GM18517 (cell line): ENCODE data around the gene COL5A1.

Source experiments
- ATAC-seq: cut with Tn5 transposase; IDR thresholded peaks from one replicate; pipeline ENCODE4 v1.9.1; 2021; ENCODE audit warnings: mild to moderate bottlenecking, moderate library complexity; ENCODE audit not compliant: unreplicated experiment

Gene COL5A1

GRCh38 chr9:134722120-134722701, 80.6 kb downstream of the COL5A1 start:
- ATAC-seq = no peak

GRCh38 chr9:134723037-134723436, 81.4 kb downstream of the COL5A1 start:
- no peak for ATAC-seq

GRCh38 chr9:134723491-134724190, 82.0 kb downstream of the COL5A1 start:
- ATAC-seq = no peak

- no peak for ATAC-seq
These were observed 82.8 kb downstream of the COL5A1 start for GRCh38 chr9:134724202-134724911.

- ATAC-seq = no peak
These were observed 83.5 kb downstream of the COL5A1 start for GRCh38 chr9:134724912-134725604.

- ATAC-seq = no peak
These were observed 84.0 kb downstream of the COL5A1 start for GRCh38 chr9:134725605-134725940.

- no peak for ATAC-seq
These were observed 84.6 kb downstream of the COL5A1 start for GRCh38 chr9:134726026-134726721.

- no peak for ATAC-seq
These were observed 85.1 kb downstream of the COL5A1 start for GRCh38 chr9:134726722-134727034.

GRCh38 chr9:134728021-134728795, 86.6 kb downstream of the COL5A1 start:
- no peak for ATAC-seq

GRCh38 chr9:134728801-134729495, 87.3 kb downstream of the COL5A1 start:
- ATAC-seq = no peak

- ATAC-seq = no peak
These were observed 88.6 kb downstream of the COL5A1 start for GRCh38 chr9:134730011-134730760.

GRCh38 chr9:134730761-134731496, 89.3 kb downstream of the COL5A1 start:
- no peak for ATAC-seq

GRCh38 chr9:134731497-134732391, 90.1 kb downstream of the COL5A1 start:
- ATAC-seq = no peak

- ATAC-seq = no peak
These were observed 90.9 kb downstream of the COL5A1 start for GRCh38 chr9:134732392-134733110.

- no peak for ATAC-seq
These were observed 92.1 kb downstream of the COL5A1 start for GRCh38 chr9:134733480-134734232.

GRCh38 chr9:134734270-134734669, 92.7 kb downstream of the COL5A1 start:
- ATAC-seq = no peak
